PFSK-1 (cell line): ENCODE data around the gene SLC41A1.

Experiments used
- FOXP2 ChIP-seq: optimal IDR thresholded peaks from 2 replicates; pipeline ENCODE3; 2011; ENCODE audit warnings: borderline replicate concordance, control low read depth, inconsistent platforms; ENCODE audit not compliant: insufficient read depth; ENCODE audit errors: extremely low read length, extremely low read depth
- POLR2AphosphoS5 ChIP-seq: IDR thresholded peaks from 2 replicates; pipeline ENCODE4 v1.6.1; 2012; ENCODE audit warnings: low read depth, mild to moderate bottlenecking, control low read depth, low read length, moderate library complexity
- SIN3A ChIP-seq: IDR thresholded peaks from 2 replicates; pipeline ENCODE4 v1.6.1; 2012; ENCODE audit warnings: mild to moderate bottlenecking, low read length, moderate library complexity, borderline replicate concordance; ENCODE audit not compliant: insufficient read depth
- TAF1 ChIP-seq: IDR thresholded peaks from 2 replicates; pipeline ENCODE4 v1.6.1; 2012; ENCODE audit warnings: low read length, control low read depth, borderline replicate concordance; ENCODE audit not compliant: insufficient read depth
- TF ChIP-seq, protein P1 (sequence below), 2 experiments: IDR thresholded peaks; 2 replicates each; pipeline versions ENCODE4 v1.6.1 to v1.8.0; 2011 to 2012; ENCODE audit warnings: low read depth in 2 of 2, low read length in 2 of 2, control low read depth in 1 of 2, inconsistent platforms in 1 of 2, mild to moderate bottlenecking in 1 of 2, moderate library complexity in 1 of 2; ENCODE audit not compliant: insufficient read depth in 1 of 2

The SLC41A1 gene

DNA sequence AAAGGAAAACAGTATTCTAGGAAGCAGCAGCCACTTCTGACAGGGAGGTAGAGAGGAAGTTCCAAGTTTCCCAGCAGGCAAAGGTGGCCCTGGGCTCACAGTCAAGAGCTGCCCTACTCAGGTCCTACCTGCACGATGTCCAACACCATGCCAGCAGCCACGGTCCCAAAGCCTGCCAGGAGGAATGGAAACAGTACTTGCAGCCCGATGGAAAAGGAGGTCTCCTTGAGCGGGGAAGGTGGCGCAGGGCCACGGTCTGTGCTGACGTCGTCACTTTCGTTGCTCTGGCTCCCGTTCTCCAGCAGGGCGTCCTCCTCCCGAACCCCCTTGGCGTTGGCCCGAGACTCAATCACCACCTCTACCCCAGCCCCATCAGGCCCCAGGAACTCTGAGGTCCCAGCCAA, 3.1 kb downstream of the SLC41A1 start:
- TF ChIP-seq, protein P1, sequence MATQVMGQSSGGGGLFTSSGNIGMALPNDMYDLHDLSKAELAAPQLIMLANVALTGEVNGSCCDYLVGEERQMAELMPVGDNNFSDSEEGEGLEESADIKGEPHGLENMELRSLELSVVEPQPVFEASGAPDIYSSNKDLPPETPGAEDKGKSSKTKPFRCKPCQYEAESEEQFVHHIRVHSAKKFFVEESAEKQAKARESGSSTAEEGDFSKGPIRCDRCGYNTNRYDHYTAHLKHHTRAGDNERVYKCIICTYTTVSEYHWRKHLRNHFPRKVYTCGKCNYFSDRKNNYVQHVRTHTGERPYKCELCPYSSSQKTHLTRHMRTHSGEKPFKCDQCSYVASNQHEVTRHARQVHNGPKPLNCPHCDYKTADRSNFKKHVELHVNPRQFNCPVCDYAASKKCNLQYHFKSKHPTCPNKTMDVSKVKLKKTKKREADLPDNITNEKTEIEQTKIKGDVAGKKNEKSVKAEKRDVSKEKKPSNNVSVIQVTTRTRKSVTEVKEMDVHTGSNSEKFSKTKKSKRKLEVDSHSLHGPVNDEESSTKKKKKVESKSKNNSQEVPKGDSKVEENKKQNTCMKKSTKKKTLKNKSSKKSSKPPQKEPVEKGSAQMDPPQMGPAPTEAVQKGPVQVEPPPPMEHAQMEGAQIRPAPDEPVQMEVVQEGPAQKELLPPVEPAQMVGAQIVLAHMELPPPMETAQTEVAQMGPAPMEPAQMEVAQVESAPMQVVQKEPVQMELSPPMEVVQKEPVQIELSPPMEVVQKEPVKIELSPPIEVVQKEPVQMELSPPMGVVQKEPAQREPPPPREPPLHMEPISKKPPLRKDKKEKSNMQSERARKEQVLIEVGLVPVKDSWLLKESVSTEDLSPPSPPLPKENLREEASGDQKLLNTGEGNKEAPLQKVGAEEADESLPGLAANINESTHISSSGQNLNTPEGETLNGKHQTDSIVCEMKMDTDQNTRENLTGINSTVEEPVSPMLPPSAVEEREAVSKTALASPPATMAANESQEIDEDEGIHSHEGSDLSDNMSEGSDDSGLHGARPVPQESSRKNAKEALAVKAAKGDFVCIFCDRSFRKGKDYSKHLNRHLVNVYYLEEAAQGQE (IDR thresholded peaks at IDR 0.05; ENCODE audit: insufficient read depth in 1 of 2, low read depth in 2 of 2, low read length in 2 of 2), result no peak

DNA sequence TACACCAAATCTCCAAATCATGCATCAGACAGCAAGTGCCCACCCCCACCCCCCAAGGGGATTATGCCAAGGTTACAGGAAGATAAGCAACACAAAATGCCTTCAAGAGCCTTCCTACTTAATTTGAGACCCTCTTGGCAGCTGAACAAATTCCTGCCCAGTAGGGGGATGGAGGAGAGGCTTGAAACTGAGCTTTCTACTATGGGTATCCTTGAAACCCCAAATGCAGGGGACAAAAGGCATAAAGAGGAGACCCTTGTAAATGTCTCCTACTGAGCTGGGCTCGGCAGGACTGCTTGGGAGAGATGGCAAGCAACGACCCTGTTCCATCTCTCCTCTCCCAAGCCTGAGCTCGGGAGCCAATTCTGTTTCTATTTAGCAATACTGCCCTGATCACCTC, 3.5 kb downstream of the SLC41A1 start:
- TF ChIP-seq SIN3A, result no peak
- TF ChIP-seq, protein P1 (IDR thresholded peaks at IDR 0.05; ENCODE audit: insufficient read depth in 1 of 2, low read depth in 2 of 2, low read length in 2 of 2), result no peak
- no peak for TF ChIP-seq FOXP2
- TF ChIP-seq POLR2AphosphoS5, result no peak
- TF ChIP-seq TAF1, result no peak

DNA sequence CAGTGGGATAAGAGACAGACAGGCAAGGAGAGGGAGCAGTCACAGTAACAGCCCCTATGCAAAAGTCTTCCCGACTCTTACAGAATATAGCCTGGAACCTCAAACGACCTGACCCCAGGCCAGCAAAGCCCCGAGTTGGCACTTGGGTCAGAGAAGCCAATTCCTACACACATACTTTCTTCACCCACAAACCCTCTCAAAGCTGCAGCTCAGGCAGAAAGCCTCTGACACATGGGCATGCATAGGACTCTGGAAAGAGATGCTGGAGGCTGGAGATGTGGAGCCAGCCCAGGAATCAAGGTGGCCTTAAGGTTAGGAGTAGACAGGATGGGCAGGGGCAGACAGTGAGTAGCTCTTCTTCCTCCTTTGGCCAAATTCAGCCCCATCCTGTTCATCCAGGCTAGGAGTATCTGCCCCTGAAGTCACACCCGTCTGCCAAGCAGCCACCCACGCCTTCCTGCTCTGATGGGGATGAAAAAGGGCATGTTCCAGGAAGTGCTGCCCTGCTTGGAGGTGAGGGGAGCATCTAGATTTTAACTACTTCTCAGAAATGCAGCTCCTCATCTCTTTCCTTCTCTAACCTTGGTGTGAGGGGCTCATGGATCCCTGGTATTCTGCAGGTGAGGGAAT, 7.8 kb downstream of the SLC41A1 start:
- no peak for TF ChIP-seq FOXP2
- no peak for TF ChIP-seq POLR2AphosphoS5
- TF ChIP-seq TAF1, result no peak
- TF ChIP-seq SIN3A, result no peak
- TF ChIP-seq, protein P1 (IDR thresholded peaks at IDR 0.05; ENCODE audit: insufficient read depth in 1 of 2, low read depth in 2 of 2, low read length in 2 of 2), result no peak

DNA sequence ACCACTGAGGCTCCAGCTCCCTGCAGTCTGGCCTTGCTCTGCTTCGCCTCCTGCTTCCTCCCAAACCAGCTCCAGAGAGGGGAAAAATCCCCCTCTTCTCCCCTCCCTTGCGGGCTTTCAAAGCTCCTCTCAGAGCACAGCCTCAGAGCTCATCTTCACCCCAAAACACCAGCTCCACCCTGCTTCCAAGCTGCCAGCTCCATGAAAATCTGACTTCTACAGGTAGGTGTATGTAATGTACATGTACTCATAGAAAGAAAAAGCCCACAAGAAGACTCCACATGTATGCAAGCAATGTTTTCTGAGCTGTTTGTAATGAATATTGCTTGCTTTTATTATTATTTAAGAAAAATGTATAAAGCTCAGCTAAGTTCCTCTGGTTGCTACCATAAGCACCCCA, 8.4 kb downstream of the SLC41A1 start:
- TF ChIP-seq, protein P1 (IDR thresholded peaks at IDR 0.05; ENCODE audit: insufficient read depth in 1 of 2, low read depth in 2 of 2, low read length in 2 of 2), result no peak
- TF ChIP-seq POLR2AphosphoS5 (no peak), TAF1 (no peak), SIN3A (no peak), FOXP2 (no peak)

DNA sequence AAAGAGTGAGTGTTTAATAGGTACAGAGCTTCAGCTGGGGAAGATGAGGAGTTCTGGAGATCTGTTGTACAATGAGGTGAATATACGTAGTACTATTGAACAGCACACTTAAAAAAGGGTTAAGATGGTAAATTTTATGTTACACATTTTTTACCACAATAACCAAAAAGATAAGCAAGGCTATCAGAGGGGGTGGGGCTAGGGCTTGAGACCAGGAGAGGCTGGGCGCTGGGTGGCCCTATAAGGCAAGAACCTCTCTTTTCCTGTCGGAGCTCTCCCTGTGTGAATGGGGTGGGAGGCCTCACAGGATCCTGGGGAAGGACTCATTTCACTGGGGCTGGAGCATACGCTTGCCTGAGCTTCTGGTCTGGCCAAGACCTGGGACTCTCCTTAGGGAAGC, 9.0 kb downstream of the SLC41A1 start:
- TF ChIP-seq POLR2AphosphoS5 (no peak), FOXP2 (no peak), TAF1 (no peak), SIN3A (no peak)
- TF ChIP-seq, protein P1 (IDR thresholded peaks at IDR 0.05; ENCODE audit: insufficient read depth in 1 of 2, low read depth in 2 of 2, low read length in 2 of 2), result no peak
